ENCODE data around the gene NUB1. TPM values are rescaled to one million over a fixed set of nuclear protein-coding genes. Genes with fewer than 3 reads are reported as not detected.
A peak's percentile ranks its signal among the peaks of the same experiment; 100 is the strongest.

NUB1 gene
- total RNA-seq, 1 donor from 2014 or later: 40.4 TPM

DNA sequence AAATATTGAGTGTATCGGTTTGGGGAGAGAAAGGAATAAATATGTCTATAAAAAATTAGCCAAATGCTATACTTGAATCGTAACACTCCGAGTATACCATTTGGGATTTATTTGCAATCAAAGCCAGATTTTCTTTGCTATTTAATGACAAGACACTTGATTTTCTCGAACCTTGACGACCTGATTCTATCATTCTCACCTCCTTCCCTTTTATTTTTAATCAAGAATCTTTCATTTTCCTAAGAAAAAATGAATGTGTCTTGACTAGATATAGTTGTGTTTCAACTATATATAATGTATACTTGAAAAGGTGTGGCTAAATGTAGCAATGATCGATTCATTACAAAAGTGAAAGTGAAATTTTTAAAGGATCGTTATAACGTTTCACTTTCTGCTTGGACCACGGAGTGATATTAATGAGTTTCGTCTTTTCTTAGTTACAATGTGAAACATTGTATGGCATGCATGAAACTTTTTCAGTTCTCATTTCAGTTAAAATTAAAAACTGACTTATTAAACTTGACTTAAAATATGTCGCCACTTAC lies 562 bp downstream of the NUB1 start:
- Mint-ChIP-seq H3K4me3 (peak overlapping the region; percentile 85), H3K36me3 (ENCODE audit: low read depth) (peaks cover 15% of the 10 kb centered on the region), H3K27ac (peak overlapping the region; percentile 82), H3K9me3 (peaks cover 5% of the 10 kb centered on the region), H3K27me3 (no peaks in the 10 kb centered on the region), H3K4me1 (peaks cover 22% of the 10 kb centered on the region)
- no peak for DNase-seq
- intact Hi-C loops (cut with micrococcal nuclease): loop anchor here (1.0 to 10.0 kb wide), 3 partner anchors 8 to 587 kb away; no protein-coding TSS in a partner anchor

DNA sequence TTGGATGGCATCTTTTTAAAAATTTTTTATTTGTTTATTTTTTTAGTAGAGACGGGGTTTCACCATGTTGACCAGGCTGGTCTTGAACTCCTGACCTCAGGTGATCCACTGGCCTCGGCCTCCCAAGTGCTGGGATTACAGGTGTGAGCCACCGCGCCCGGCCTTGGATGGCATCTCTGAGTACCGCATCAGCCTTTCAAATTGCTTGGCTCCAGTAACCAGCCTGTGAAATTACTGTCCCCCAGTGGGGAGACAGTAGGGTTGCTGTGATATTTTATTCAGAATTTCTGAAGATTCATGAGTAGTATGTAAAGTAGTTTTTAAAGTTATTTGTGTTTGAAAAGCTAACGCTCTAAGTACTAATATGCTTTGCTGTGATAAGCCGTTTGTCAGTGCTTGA lies 1.2 kb downstream of the NUB1 start:
- H3K4me1 Mint-ChIP-seq: peaks cover 23% of the 10 kb centered on the region

GRCh38 chr7:151343516-151343915 lies 1.9 kb downstream of the NUB1 start:
- Mint-ChIP-seq H3K4me1 (peaks cover 27% of the 10 kb centered on the region), H3K4me3 (peak overlapping the region; percentile 85), H3K27ac (peak overlapping the region; percentile 73), H3K9me3 (peaks cover 5% of the 10 kb centered on the region), H3K27me3 (no peaks in the 10 kb centered on the region), H3K36me3 (ENCODE audit: low read depth) (peaks cover 20% of the 10 kb centered on the region)
- DNase-seq: no peak
- intact Hi-C loops (cut with micrococcal nuclease): loop anchor here (10.0 kb wide), 2 partner anchors 291 to 589 kb away; no protein-coding TSS in a partner anchor

More for the DNA sequence above, 1.2 kb downstream of the NUB1 start:
- intact Hi-C loops (cut with micrococcal nuclease): loop anchor here (1.0 to 10.0 kb wide), 3 partner anchors 7 to 588 kb away; no protein-coding TSS in a partner anchor
- Mint-ChIP-seq H3K9me3 (peaks cover 5% of the 10 kb centered on the region), H3K36me3 (ENCODE audit: low read depth) (peaks cover 17% of the 10 kb centered on the region), H3K4me3 (peak overlapping the region; percentile 85), H3K27me3 (no peaks in the 10 kb centered on the region), H3K27ac (peak overlapping the region; percentile 82)
- DNase-seq: peak; percentile 65

GRCh38 chr7:151345576-151346469 lies 4.2 kb downstream of the NUB1 start:
- Mint-ChIP-seq H3K4me1 (peaks cover 32% of the 10 kb centered on the region), H3K27me3 (no peaks in the 10 kb centered on the region), H3K9me3 (no peaks in the 10 kb centered on the region), H3K27ac (peak overlapping the region; percentile 56), H3K36me3 (ENCODE audit: low read depth) (peaks cover 28% of the 10 kb centered on the region), H3K4me3 (no peak overlapping the region)
- DNase-seq: no peak
- intact Hi-C loops (cut with micrococcal nuclease): loop anchor here (10.0 kb wide), 2 partner anchors 289 to 591 kb away; no protein-coding TSS in a partner anchor

DNA sequence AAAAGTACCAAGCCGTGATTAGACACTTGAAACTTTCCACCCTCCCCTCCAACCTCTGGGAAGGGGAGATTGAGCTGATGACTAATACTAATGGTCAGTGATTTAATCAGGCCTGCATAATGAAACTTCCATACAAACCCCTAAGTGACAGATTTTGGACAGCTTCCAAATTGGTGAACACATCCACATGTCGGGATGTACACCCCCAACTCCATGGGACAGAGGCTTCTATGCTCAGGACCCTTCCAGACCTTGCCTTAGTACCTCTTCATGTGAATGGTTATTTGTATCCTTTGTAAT lies 4.8 kb downstream of the NUB1 start:
- intact Hi-C loops (cut with micrococcal nuclease): loop anchor here (10.0 kb wide), 2 partner anchors 288 to 592 kb away; no protein-coding TSS in a partner anchor
- no peaks in the 10 kb centered on the region for H3K27me3 Mint-ChIP-seq
- DNase-seq: no peak
- H3K36me3 Mint-ChIP-seq (ENCODE audit: low read depth): peaks cover 28% of the 10 kb centered on the region
- H3K4me3 Mint-ChIP-seq: no peak overlapping the region
- H3K9me3 Mint-ChIP-seq: no peaks in the 10 kb centered on the region
- H3K4me1 Mint-ChIP-seq: peaks cover 37% of the 10 kb centered on the region
- peak overlapping the region; percentile 56 for H3K27ac Mint-ChIP-seq

GRCh38 chr7:151347200-151347599 lies 5.6 kb downstream of the NUB1 start:
- peak overlapping the region; percentile 20 for H3K27ac Mint-ChIP-seq
- intact Hi-C loops (cut with micrococcal nuclease): loop anchor here (10.0 kb wide), 2 partner anchors 288 to 592 kb away; no protein-coding TSS in a partner anchor
- peaks cover 45% of the 10 kb centered on the region for H3K4me1 Mint-ChIP-seq
- no peak overlapping the region for H3K4me3 Mint-ChIP-seq
- no peaks in the 10 kb centered on the region for H3K9me3 Mint-ChIP-seq
- H3K36me3 Mint-ChIP-seq (ENCODE audit: low read depth): peaks cover 32% of the 10 kb centered on the region
- H3K27me3 Mint-ChIP-seq: no peaks in the 10 kb centered on the region
- DNase-seq: no peak

- DNase-seq: no peak
- no peaks in the 10 kb centered on the region for H3K9me3 Mint-ChIP-seq
- no peaks in the 10 kb centered on the region for H3K27me3 Mint-ChIP-seq
- H3K4me3 Mint-ChIP-seq: peak overlapping the region; percentile 84
- intact Hi-C loops (cut with micrococcal nuclease): loop anchor here (10.0 kb wide), 2 partner anchors 286 to 594 kb away; no protein-coding TSS in a partner anchor
- H3K36me3 Mint-ChIP-seq (ENCODE audit: low read depth): peaks cover 39% of the 10 kb centered on the region
- H3K4me1 Mint-ChIP-seq: peaks cover 41% of the 10 kb centered on the region
- peak overlapping the region; percentile 99 for H3K27ac Mint-ChIP-seq
These were observed 7.4 kb downstream of the NUB1 start for GRCh38 chr7:151348970-151349369.

DNA sequence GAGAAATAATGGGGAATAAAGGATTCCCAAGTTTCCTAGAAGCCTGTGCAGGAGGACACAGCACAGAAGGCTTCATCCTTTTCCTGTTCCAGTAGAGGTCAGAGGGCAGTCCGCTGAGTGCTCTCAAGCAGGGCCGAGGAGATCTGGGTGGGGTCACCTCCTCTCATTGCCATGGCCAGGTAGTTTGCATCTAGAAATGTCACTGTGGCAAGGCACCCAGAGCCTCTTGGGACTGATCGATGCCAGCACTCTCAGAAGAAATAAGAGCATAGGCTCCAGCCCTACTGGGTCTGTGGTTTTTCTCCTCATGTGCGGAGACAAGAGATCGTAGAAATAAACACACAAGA lies 7.9 kb downstream of the NUB1 start:
- peaks cover 43% of the 10 kb centered on the region for H3K36me3 Mint-ChIP-seq (ENCODE audit: low read depth)

DNA sequence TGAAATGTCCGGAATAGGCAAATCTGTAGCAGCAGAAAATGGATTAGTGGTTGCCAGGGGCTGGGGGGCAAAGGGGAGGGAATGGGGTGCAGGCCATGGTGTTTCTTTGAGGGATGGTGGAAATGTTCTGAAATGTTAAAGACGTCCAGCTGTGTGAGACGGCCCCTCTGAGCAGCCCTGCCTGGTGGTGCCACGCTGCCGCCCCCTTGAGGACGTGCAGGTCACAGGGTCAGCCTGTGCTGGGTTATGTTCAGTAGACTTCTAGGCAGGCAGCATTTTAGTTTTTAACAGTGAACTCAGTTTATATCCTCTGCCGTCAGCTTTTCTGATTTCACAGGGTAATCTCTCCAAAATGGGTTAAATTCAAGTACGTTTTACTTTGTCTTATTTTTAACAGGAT lies 9.4 kb downstream of the NUB1 start:
- peak; percentile 78 for DNase-seq
- Mint-ChIP-seq H3K4me3 (peak overlapping the region; percentile 80), H3K27ac (peak overlapping the region; percentile 93), H3K36me3 (ENCODE audit: low read depth) (peaks cover 49% of the 10 kb centered on the region), H3K4me1 (peaks cover 40% of the 10 kb centered on the region), H3K27me3 (no peaks in the 10 kb centered on the region), H3K9me3 (no peaks in the 10 kb centered on the region)
- intact Hi-C loops (cut with micrococcal nuclease): loop anchor here (2.0 to 5.0 kb wide), 4 partner anchors 96 to 322 kb away; partner anchors contain the start of genes ABCB8 and RHEB

More for the DNA sequence above, 7.9 kb downstream of the NUB1 start:
- H3K4me1 Mint-ChIP-seq: peaks cover 41% of the 10 kb centered on the region
- peak overlapping the region; percentile 84 for H3K4me3 Mint-ChIP-seq
- intact Hi-C loops (cut with micrococcal nuclease): loop anchor here (10.0 kb wide), 2 partner anchors 285 to 595 kb away; no protein-coding TSS in a partner anchor
- no peaks in the 10 kb centered on the region for H3K9me3 Mint-ChIP-seq
- H3K27me3 Mint-ChIP-seq: no peaks in the 10 kb centered on the region
- H3K27ac Mint-ChIP-seq: peak overlapping the region; percentile 99
- no peak for DNase-seq

DNA sequence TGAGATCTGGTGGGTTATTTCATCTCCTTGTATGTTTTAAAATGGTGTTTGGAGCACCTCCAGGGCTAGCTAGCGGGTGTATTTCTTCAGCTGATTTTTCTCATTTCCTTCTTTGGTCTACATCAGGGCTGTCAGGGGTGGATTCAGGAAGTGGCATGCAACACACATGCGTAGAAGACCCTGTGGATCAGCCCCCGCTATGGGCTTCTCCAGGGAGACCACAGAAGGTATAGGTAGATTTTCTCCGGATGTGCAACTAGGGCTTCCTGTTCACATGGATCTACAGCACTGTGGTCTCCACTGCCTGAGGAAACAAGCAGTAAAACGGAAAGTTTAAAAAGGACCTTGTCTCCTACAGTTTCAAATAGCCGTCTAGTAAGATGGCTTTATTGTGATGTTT lies 10.4 kb downstream of the NUB1 start:
- H3K4me3 Mint-ChIP-seq: peak overlapping the region; percentile 80
- H3K4me1 Mint-ChIP-seq: peaks cover 40% of the 10 kb centered on the region
- peaks cover 49% of the 10 kb centered on the region for H3K36me3 Mint-ChIP-seq (ENCODE audit: low read depth)
- H3K9me3 Mint-ChIP-seq: no peaks in the 10 kb centered on the region
- no peaks in the 10 kb centered on the region for H3K27me3 Mint-ChIP-seq
- H3K27ac Mint-ChIP-seq: peak overlapping the region; percentile 93
- peak; percentile 91 for DNase-seq
- intact Hi-C loops (cut with micrococcal nuclease): loop anchor here (2.0 to 5.0 kb wide), 4 partner anchors 95 to 323 kb away; partner anchors contain the start of genes ABCB8 and RHEB

DNA sequence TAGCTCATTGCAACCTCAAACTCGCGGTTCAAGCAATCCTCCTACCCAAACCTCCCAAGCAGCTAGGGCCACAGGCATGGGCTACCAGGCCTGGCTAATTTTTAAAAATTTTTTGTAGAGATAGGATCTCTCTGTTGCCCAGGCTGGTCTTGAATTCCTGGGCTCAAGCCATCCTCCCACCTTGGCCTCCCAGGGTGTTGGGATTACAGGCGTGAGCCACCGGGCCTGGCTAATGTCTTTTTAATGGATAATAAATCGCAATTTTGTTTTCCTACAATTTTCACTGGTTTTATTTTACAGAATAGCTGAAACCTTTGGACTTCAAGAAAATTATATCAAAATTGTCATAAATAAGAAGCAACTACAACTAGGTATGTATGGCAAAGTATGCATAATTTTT lies 10.9 kb downstream of the NUB1 start:
- H3K27ac Mint-ChIP-seq: peak overlapping the region; percentile 93
- no peaks in the 10 kb centered on the region for H3K9me3 Mint-ChIP-seq
- no peak for DNase-seq
- intact Hi-C loops (cut with micrococcal nuclease): loop anchor here (5.0 kb wide), 2 partner anchors 95 to 165 kb away; partner anchors contain the start of gene RHEB
- H3K36me3 Mint-ChIP-seq (ENCODE audit: low read depth): peaks cover 51% of the 10 kb centered on the region
- no peaks in the 10 kb centered on the region for H3K27me3 Mint-ChIP-seq
- peaks cover 40% of the 10 kb centered on the region for H3K4me1 Mint-ChIP-seq
- no peak overlapping the region for H3K4me3 Mint-ChIP-seq

DNA sequence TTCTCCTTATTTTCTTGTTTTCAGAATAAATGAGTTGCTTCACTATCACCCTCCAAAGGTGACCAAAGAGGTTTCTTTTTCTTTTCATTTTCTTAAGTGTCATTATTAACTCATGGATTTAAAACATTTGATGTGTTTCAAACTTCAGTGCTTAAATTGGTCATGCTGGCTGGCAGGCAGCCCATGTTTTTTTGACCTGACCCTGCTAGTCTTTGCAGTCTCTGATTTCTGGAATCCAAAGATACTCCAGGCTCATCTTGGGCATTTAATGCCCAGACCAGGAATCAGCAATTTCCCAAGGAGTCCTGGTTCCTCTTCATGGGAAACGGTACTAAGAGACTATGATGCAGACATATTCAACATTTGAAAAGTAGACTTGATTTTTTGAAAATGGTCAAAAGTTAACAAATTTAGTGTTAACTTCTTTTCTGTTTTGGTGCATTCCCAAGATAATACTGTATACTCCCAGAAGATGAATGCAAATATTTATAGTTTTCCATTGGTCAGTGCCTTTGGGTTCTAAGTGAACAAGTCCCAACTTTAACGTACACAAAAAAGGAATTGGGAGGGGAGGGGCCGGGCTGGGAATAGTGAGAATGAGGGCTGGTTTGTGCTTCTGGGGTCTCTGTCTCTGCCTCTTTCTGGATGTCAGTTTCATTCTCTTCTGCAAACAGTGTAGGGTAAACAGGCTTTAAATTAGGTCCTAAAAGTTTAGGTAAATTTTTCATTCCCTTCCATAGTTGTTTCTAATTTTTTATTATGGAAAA lies 19.8 kb downstream of the NUB1 start:
- Mint-ChIP-seq H3K36me3 (ENCODE audit: low read depth) (peaks cover 52% of the 10 kb centered on the region), H3K27ac (no peak overlapping the region), H3K4me3 (no peak overlapping the region), H3K4me1 (no peaks in the 10 kb centered on the region), H3K27me3 (no peaks in the 10 kb centered on the region), H3K9me3 (no peaks in the 10 kb centered on the region)
- intact Hi-C loops (cut with micrococcal nuclease): no loop called here
- no peak for DNase-seq

DNA sequence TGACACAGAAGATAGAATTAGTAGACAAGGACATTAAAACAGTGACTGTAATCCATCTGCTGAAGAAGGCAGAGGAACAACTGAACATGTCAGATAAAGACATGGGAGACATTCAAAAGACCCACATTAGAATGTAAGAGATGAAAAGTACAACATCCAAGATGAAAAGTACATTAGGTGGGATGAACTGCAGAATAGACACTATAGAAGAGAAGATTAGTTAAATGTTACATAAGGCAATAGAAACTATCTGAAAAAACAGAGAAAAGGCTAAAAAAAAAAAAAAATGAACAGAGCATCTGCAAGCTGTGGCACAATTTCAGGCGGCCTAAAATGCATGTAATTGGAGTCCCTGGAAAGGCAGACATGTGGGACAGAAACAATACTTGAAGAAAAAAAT lies 21.6 kb downstream of the NUB1 start:
- DNase-seq: no peak
- H3K27me3 Mint-ChIP-seq: no peaks in the 10 kb centered on the region
- H3K27ac Mint-ChIP-seq: no peak overlapping the region
- peaks cover 3% of the 10 kb centered on the region for H3K4me1 Mint-ChIP-seq
- H3K36me3 Mint-ChIP-seq (ENCODE audit: low read depth): peaks cover 49% of the 10 kb centered on the region
- H3K4me3 Mint-ChIP-seq: no peak overlapping the region
- no peaks in the 10 kb centered on the region for H3K9me3 Mint-ChIP-seq
- intact Hi-C loops (cut with micrococcal nuclease): no loop called here

All from activated CD4-positive, alpha-beta T cell treated with anti-CD3 and anti-CD28 coated beads, Interleukin-2, amount 10 ng/mL, durations not matched to agents 24 days and 14 days (primary cell).